Mucosa of descending colon (tissue), 3 donors: ENCODE results near the gene MAPK7. TPM values are rescaled to one million over a fixed set of nuclear protein-coding genes. Genes with fewer than 3 reads are reported as not detected.

Experiments
- ATAC-seq: fragments of 200-7000 bp; cut with Tn5 transposase; one replicate; pipeline ENCODE4 v1.9.1; 2020; ENCODE audit warnings: mild to moderate bottlenecking, moderate library complexity
- DNase-seq, 3 donors: peaks; one replicate each; pipeline ENCODE4 v3.0.0-alpha.2; 2020
- H3K36me3 ChIP-seq: fragments of 200-600 bp; one replicate; pipeline ENCODE4 v1.8.0; 2021; ENCODE audit warnings: low read depth, mild to moderate bottlenecking
- H3K4me1 ChIP-seq: fragments of 200-600 bp; one replicate; pipeline ENCODE4 v1.8.0; 2021; ENCODE audit warnings: low read depth, mild to moderate bottlenecking
- H3K4me3 ChIP-seq: fragments of 200-600 bp; one replicate; pipeline ENCODE4 v1.8.0; 2021; ENCODE audit warnings: mild to moderate bottlenecking
- H3K9me3 ChIP-seq: fragments of 200-600 bp; one replicate; pipeline ENCODE4 v1.8.0; 2021; ENCODE audit warnings: mild to moderate bottlenecking
- intact Hi-C, 2 donors: fragments of 100-400 bp; cut with DNase I in 1 of 2; cut with micrococcal nuclease in 1 of 2; formaldehyde crosslinking; loops; one replicate each; pipeline versions ENCODE4 v1.11.0 to v1.11.1; 2022; cut with DNase I, micrococcal nuclease
- total RNA-seq, 3 donors: library from RNA; stranded (reverse); fragmentation: NEBNext Ultra II Directional in 2 of 3; extraction: Animal tissue kit (Norgen Biotek cat#: 25700) in 2 of 3; gene quantifications; one replicate each; pipeline versions ENCODE4 v1.2.1 to v1.2.4, GENCODE V29; 2021 to 2023
- TF ChIP-seq, protein P1 (sequence below): fragments of 200-600 bp; IDR thresholded peaks from one replicate; pipeline ENCODE4 v1.8.0; 2022; ENCODE audit warnings: antibody characterized with exemption, mild to moderate bottlenecking
- donor health status: DM: no; HTN: no; CAD: no; lungs with moderate emphysema.
- donor health status: DM: no; HTN: no; CAD: no.
- donor health status: DM: no; HTN: yes; CAD: no.

The MAPK7 gene
- total RNA-seq, 3 donors from 2014 or later: 36.9 to 48.6 (median 47.5) TPM

DNA sequence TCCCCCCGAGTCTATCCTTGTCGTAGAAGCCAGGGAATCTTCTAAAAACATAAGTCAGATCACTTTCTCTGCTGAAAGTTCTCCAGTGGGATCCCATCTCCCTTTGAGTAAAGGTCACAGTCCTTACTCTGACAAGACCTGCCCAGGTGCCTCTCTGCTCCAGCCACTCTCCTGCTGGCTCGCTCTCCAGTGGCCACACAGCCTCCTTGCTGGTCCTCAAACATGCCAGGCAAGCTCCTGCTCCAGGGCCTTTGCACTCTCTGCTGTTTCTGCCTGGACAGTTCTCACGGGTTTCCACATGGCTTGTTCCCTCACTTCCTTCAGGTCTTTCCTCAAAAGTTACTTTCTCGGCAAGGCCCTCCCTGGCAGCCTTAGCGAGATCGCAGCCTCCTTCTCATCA is 19.1 kb upstream of the MAPK7 start:
- intact Hi-C loops: no loop called here
- H3K4me1 ChIP-seq: peaks cover 9% of the 10 kb centered on the region
- no peaks in the 10 kb centered on the region for H3K36me3 ChIP-seq
- TF ChIP-seq, protein P1, sequence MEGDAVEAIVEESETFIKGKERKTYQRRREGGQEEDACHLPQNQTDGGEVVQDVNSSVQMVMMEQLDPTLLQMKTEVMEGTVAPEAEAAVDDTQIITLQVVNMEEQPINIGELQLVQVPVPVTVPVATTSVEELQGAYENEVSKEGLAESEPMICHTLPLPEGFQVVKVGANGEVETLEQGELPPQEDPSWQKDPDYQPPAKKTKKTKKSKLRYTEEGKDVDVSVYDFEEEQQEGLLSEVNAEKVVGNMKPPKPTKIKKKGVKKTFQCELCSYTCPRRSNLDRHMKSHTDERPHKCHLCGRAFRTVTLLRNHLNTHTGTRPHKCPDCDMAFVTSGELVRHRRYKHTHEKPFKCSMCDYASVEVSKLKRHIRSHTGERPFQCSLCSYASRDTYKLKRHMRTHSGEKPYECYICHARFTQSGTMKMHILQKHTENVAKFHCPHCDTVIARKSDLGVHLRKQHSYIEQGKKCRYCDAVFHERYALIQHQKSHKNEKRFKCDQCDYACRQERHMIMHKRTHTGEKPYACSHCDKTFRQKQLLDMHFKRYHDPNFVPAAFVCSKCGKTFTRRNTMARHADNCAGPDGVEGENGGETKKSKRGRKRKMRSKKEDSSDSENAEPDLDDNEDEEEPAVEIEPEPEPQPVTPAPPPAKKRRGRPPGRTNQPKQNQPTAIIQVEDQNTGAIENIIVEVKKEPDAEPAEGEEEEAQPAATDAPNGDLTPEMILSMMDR: no peak
- H3K9me3 ChIP-seq: no peaks in the 10 kb centered on the region
- no peak for DNase-seq
- ATAC-seq: no peak
- no peak overlapping the region for H3K4me3 ChIP-seq

GRCh38 chr17:19359856-19360255 is 18.4 kb upstream of the MAPK7 start:
- H3K4me1 ChIP-seq: peaks cover 9% of the 10 kb centered on the region
- ATAC-seq (no peak), DNase-seq (no peak)
- H3K36me3 ChIP-seq: no peaks in the 10 kb centered on the region
- no peaks in the 10 kb centered on the region for H3K9me3 ChIP-seq
- TF ChIP-seq, protein P1: no peak
- intact Hi-C loops: loop anchor here (5.0 to 10.0 kb wide), 2 partner anchors 87 to 405 kb away; no protein-coding TSS in a partner anchor
- H3K4me3 ChIP-seq: no peak overlapping the region

GRCh38 chr17:19360772-19361171 is 17.5 kb upstream of the MAPK7 start:
- DNase-seq (no peak), ATAC-seq (no peak)
- Histone ChIP-seq H3K36me3 (no peaks in the 10 kb centered on the region), H3K4me1 (peaks cover 9% of the 10 kb centered on the region), H3K9me3 (no peaks in the 10 kb centered on the region), H3K4me3 (no peak overlapping the region)
- TF ChIP-seq, protein P1: no peak
- intact Hi-C loops: loop anchor here (5.0 to 10.0 kb wide), 2 partner anchors 87 to 404 kb away; no protein-coding TSS in a partner anchor

- no peak overlapping the region for H3K4me3 ChIP-seq
- no peaks in the 10 kb centered on the region for H3K36me3 ChIP-seq
- ATAC-seq (no peak), DNase-seq (no peak)
- H3K4me1 ChIP-seq: peaks cover 9% of the 10 kb centered on the region
- intact Hi-C loops: loop anchor here (5.0 to 10.0 kb wide), 2 partner anchors 86 to 403 kb away; no protein-coding TSS in a partner anchor
- no peaks in the 10 kb centered on the region for H3K9me3 ChIP-seq
- TF ChIP-seq, protein P1: no peak
These were observed 17.0 kb upstream of the MAPK7 start for GRCh38 chr17:19361326-19361725.

GRCh38 chr17:19361944-19362276 is 16.4 kb upstream of the MAPK7 start:
- Histone ChIP-seq H3K9me3 (no peaks in the 10 kb centered on the region), H3K4me1 (peaks cover 9% of the 10 kb centered on the region), H3K36me3 (no peaks in the 10 kb centered on the region), H3K4me3 (peak overlapping the region; percentile 22)
- TF ChIP-seq, protein P1: no peak
- no peak for DNase-seq
- ATAC-seq: no peak
- intact Hi-C loops: loop anchor here (5.0 to 10.0 kb wide), 2 partner anchors 85 to 403 kb away; no protein-coding TSS in a partner anchor
